HepG2 (cell line): ENCODE measurements around the gene USF2. TPM values are rescaled to one million over a fixed set of nuclear protein-coding genes. Genes with fewer than 3 reads are reported as not detected.

Experiments
- ARNT ChIP-seq: fragments of 450-650 bp; IDR thresholded peaks from 2 replicates; pipeline ENCODE4 v1.6.1; 2017
- CBFB ChIP-seq: sonication (generic); formaldehyde crosslinking; IDR thresholded peaks from 2 replicates; pipeline ENCODE4 v1.4.0; 2020; ENCODE audit warnings: missing genetic modification reagents
- CHD2 ChIP-seq: IDR thresholded peaks from 2 replicates; pipeline ENCODE4 v1.6.1; 2011; ENCODE audit warnings: low read depth, low read length, improper control_type of control experiment
- FLYWCH1 ChIP-seq: sonication (generic); formaldehyde crosslinking; IDR thresholded peaks from 2 replicates; pipeline ENCODE4 v1.8.1; 2023; ENCODE audit warnings: mild to moderate bottlenecking, missing genetic modification reagents
- GABPA ChIP-seq, 2 experiments: IDR thresholded peaks; 2 replicates each; pipeline ENCODE4 v1.6.1; 2011 to 2016; ENCODE audit warnings: low read depth in 2 of 2, low read length in 1 of 2, missing biosample characterization in 1 of 2, missing genetic modification characterization in 1 of 2
- GATA4 ChIP-seq: sonication (generic); IDR thresholded peaks from 2 replicates; pipeline ENCODE4 v1.6.1; 2016; ENCODE audit warnings: antibody characterized with exemption, low read depth, borderline replicate concordance
- HNF4G ChIP-seq, 2 experiments: sonication (generic) in 1 of 2; formaldehyde crosslinking in 1 of 2; IDR thresholded peaks; 2 replicates each; pipeline versions ENCODE4 v1.4.0 to v1.6.1; 2011 to 2020; ENCODE audit warnings: borderline replicate concordance in 2 of 2, low read depth in 2 of 2, mild to moderate bottlenecking in 2 of 2, low read length in 1 of 2, missing genetic modification reagents in 1 of 2, moderate library complexity in 1 of 2
- KDM1A ChIP-seq: IDR thresholded peaks from 2 replicates; pipeline ENCODE4 v1.6.1; 2016; ENCODE audit warnings: missing compliant biosample characterization
- KLF9 ChIP-seq: IDR thresholded peaks from 2 replicates; pipeline ENCODE4 v1.6.1; 2016; ENCODE audit warnings: low read depth
- MED1 ChIP-seq: sonication (generic); formaldehyde crosslinking; IDR thresholded peaks from 2 replicates; pipeline ENCODE4 v1.4.0; 2020; ENCODE audit warnings: missing genetic modification reagents
- MZF1 ChIP-seq: sonication (generic); formaldehyde crosslinking; IDR thresholded peaks from 2 replicates; pipeline ENCODE4 v1.8.1; 2023; ENCODE audit warnings: mild to moderate bottlenecking, missing genetic modification reagents, borderline replicate concordance
- NBN ChIP-seq: fragments of 450-650 bp; conservative IDR thresholded peaks from 2 replicates; pipeline ENCODE4 v1.6.1; 2017
- NPAS2 ChIP-seq: sonication (generic); formaldehyde crosslinking; IDR thresholded peaks from 2 replicates; pipeline ENCODE4 v1.8.0; 2022; ENCODE audit warnings: mild to moderate bottlenecking, missing genetic modification reagents, borderline replicate concordance
- SATB2 ChIP-seq: sonication (generic); formaldehyde crosslinking; IDR thresholded peaks from 2 replicates; pipeline ENCODE4 v1.5.0; 2020; ENCODE audit warnings: missing genetic modification reagents
- TMF1 ChIP-seq: sonication (generic); formaldehyde crosslinking; IDR thresholded peaks from 2 replicates; pipeline ENCODE4 v1.8.1; 2022; ENCODE audit warnings: low read depth, missing genetic modification reagents
- TRIM24 ChIP-seq: sonication (generic); formaldehyde crosslinking; IDR thresholded peaks from 2 replicates; pipeline ENCODE4 v1.8.0; 2022; ENCODE audit warnings: mild to moderate bottlenecking, missing genetic modification reagents
- U2AF1 ChIP-seq: fragments of 200-400 bp; formaldehyde crosslinking; optimal IDR thresholded peaks from 2 replicates; pipeline ENCODE3; 2017; ENCODE audit warnings: mild to moderate bottlenecking, low read depth, low read length
- YY1 ChIP-seq: IDR thresholded peaks from 2 replicates; pipeline ENCODE4 v1.6.1; 2011; ENCODE audit warnings: low read length, low read depth, moderate library complexity, mild to moderate bottlenecking; ENCODE audit not compliant: insufficient read depth, insufficient replicate concordance
- ZFP36L2 ChIP-seq: sonication (generic); formaldehyde crosslinking; IDR thresholded peaks from 2 replicates; pipeline ENCODE4 v1.4.0; 2020; ENCODE audit warnings: missing genetic modification reagents
- ZNF234 ChIP-seq: sonication (generic); formaldehyde crosslinking; conservative IDR thresholded peaks from 2 replicates; pipeline ENCODE4 v1.5.1; 2020; ENCODE audit warnings: mild to moderate bottlenecking, missing genetic modification reagents
- ZNF343 ChIP-seq: sonication (generic); formaldehyde crosslinking; IDR thresholded peaks from 2 replicates; pipeline ENCODE4 v1.4.0; 2020; ENCODE audit warnings: mild to moderate bottlenecking, missing genetic modification reagents
- ZNF547 ChIP-seq: sonication (generic); formaldehyde crosslinking; IDR thresholded peaks from 2 replicates; pipeline ENCODE4 v1.5.1; 2020; ENCODE audit warnings: mild to moderate bottlenecking, missing genetic modification reagents
- ZNF737 ChIP-seq: sonication (generic); formaldehyde crosslinking; IDR thresholded peaks from 2 replicates; pipeline ENCODE4 v1.5.0; 2020; ENCODE audit warnings: missing genetic modification reagents, mild to moderate bottlenecking, borderline replicate concordance
- ZNF768 ChIP-seq: sonication (generic); formaldehyde crosslinking; IDR thresholded peaks from 2 replicates; pipeline ENCODE4 v1.4.0; 2020; ENCODE audit warnings: missing genetic modification reagents
- ZNF780A ChIP-seq: sonication (generic); formaldehyde crosslinking; IDR thresholded peaks from 2 replicates; pipeline ENCODE4 v1.8.0; 2022; ENCODE audit warnings: mild to moderate bottlenecking, missing genetic modification reagents, moderate library complexity
- polyA plus RNA-seq, 8 experiments: library from polyadenylated mRNA; depleted of rRNA in 3 of 8; stranded (reverse) in 7 of 8; unstranded in 1 of 8; fragments of >200 nt; fragmentation: Illumina TruSeq in 4 of 8; extraction: Trizol in 4 of 8; gene quantifications; 2 replicates each; pipeline versions ENCODE4 v1.2.1 to v1.2.3, GENCODE V29; 2011 to 2016; ENCODE audit warnings: low read depth in 4 of 8, missing spikeins in 1 of 8, mixed read lengths in 1 of 8; ENCODE audit not compliant: insufficient read depth in 1 of 8
- total RNA-seq, 5 experiments: library from RNA; depleted of rRNA; stranded (reverse); fragments of >200 nt; fragmentation: Illumina TruSeq; extraction: Trizol; gene quantifications; 2 replicates each; pipeline ENCODE4 v1.2.3, GENCODE V29; 2016; ENCODE audit warnings: low read depth in 1 of 5
- TF ChIP-seq, protein P1 (sequence below): sonication (generic); formaldehyde crosslinking; IDR thresholded peaks from 2 replicates; pipeline ENCODE4 v1.8.1; 2023; ENCODE audit warnings: missing genetic modification reagents, mild to moderate bottlenecking, borderline replicate concordance
- TF ChIP-seq, protein P2 (sequence below): sonication (generic); formaldehyde crosslinking; IDR thresholded peaks from 2 replicates; pipeline ENCODE4 v1.9.0; 2022; ENCODE audit warnings: missing genetic modification reagents, mild to moderate bottlenecking, borderline replicate concordance
- TF ChIP-seq, protein P3 (sequence below): sonication (generic); formaldehyde crosslinking; IDR thresholded peaks from 2 replicates; pipeline ENCODE4 v1.4.0; 2020; ENCODE audit warnings: mild to moderate bottlenecking, missing genetic modification reagents
- TF ChIP-seq, protein P4 (sequence below): sonication (generic); formaldehyde crosslinking; IDR thresholded peaks from 2 replicates; pipeline ENCODE4 v1.5.0; 2020; ENCODE audit warnings: missing genetic modification reagents

USF2 gene
- total and polyA plus RNA-seq, 2 of the 13 experiments (the other 11 are each of a cell fraction or from before 2014, with no cell fraction given) = 54.9 to 106 TPM

DNA sequence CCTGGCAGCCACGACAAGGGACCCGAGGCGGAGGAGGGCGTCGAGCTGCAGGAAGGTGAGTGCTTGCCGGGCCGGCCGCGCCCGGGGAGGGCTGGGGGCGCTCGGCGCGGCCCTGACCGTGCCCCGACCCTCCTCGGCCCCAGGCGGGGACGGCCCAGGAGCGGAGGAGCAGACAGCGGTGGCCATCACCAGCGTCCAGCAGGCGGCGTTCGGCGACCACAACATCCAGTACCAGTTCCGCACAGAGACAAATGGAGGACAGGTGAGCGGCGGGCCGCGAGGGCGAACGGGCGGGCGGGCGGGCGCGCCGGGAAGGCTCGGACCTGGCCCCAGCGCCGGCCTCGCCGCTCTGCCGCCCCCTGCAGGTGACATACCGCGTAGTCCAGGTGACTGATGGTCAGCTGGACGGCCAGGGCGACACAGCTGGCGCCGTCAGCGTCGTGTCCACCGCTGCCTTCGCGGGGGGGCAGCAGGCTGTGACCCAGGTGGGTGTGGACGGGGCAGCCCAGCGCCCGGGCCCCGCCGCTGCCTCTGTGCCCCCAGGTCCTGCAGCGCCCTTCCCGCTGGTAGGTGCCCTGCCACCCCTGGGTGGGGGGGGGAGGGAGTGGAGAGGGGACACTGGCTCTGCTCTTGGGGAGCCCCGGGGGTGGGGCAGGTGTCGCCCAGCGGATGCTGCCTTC lies 816 bp downstream of the USF2 start (continued):
- TF ChIP-seq, protein P1, sequence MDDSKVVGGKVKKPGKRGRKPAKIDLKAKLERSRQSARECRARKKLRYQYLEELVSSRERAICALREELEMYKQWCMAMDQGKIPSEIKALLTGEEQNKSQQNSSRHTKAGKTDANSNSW = no peak
- TF ChIP-seq GATA4 = no peak
- TF ChIP-seq ZNF343 (CRISPR knock-in tag) = no peak
- no peak for TF ChIP-seq TRIM24
- peak; percentile 63 for TF ChIP-seq MED1 (CRISPR knock-in tag)
- no peak for TF ChIP-seq ZNF547
- no peak for TF ChIP-seq CHD2
- no peak for TF ChIP-seq FLYWCH1 (CRISPR knock-in tag)
- TF ChIP-seq ARNT = no peak
- TF ChIP-seq ZNF234 = no peak
- no peak for TF ChIP-seq ZNF780A
- TF ChIP-seq ZFP36L2 (CRISPR knock-in tag) = no peak
- no peak for TF ChIP-seq NPAS2
- TF ChIP-seq, protein P2, sequence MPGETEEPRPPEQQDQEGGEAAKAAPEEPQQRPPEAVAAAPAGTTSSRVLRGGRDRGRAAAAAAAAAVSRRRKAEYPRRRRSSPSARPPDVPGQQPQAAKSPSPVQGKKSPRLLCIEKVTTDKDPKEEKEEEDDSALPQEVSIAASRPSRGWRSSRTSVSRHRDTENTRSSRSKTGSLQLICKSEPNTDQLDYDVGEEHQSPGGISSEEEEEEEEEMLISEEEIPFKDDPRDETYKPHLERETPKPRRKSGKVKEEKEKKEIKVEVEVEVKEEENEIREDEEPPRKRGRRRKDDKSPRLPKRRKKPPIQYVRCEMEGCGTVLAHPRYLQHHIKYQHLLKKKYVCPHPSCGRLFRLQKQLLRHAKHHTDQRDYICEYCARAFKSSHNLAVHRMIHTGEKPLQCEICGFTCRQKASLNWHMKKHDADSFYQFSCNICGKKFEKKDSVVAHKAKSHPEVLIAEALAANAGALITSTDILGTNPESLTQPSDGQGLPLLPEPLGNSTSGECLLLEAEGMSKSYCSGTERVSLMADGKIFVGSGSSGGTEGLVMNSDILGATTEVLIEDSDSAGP (CRISPR knock-in tag) = peak; percentile 67
- no peak for TF ChIP-seq KDM1A (CRISPR knock-in tag)
- TF ChIP-seq NBN = no peak
- TF ChIP-seq CBFB (CRISPR knock-in tag) = no peak
- no peak for TF ChIP-seq SATB2 (CRISPR knock-in tag)
- TF ChIP-seq ZNF768 (CRISPR knock-in tag) = peak; percentile 87
- TF ChIP-seq KLF9 (CRISPR knock-in tag) = no peak
- no peak for TF ChIP-seq ZNF737 (CRISPR knock-in tag)
- TF ChIP-seq, protein P3, sequence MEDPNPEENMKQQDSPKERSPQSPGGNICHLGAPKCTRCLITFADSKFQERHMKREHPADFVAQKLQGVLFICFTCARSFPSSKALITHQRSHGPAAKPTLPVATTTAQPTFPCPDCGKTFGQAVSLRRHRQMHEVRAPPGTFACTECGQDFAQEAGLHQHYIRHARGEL = no peak
- TF ChIP-seq, protein P4, sequence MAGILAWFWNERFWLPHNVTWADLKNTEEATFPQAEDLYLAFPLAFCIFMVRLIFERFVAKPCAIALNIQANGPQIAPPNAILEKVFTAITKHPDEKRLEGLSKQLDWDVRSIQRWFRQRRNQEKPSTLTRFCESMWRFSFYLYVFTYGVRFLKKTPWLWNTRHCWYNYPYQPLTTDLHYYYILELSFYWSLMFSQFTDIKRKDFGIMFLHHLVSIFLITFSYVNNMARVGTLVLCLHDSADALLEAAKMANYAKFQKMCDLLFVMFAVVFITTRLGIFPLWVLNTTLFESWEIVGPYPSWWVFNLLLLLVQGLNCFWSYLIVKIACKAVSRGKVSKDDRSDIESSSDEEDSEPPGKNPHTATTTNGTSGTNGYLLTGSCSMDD (CRISPR knock-in tag) = no peak
- TF ChIP-seq YY1 = peak; percentile 82
- TF ChIP-seq TMF1 (CRISPR knock-in tag) = peak; percentile 70; the same call in 1 of the 2 replicates
- TF ChIP-seq U2AF1 = no peak
- no peak for TF ChIP-seq GABPA (IDR thresholded peaks at IDR 0.05; ENCODE audit: low read depth, low read length)
- TF ChIP-seq GABPA (CRISPR knock-in tag; IDR thresholded peaks at IDR 0.05; ENCODE audit: low read depth) = no peak
- no peak for TF ChIP-seq MZF1 (CRISPR knock-in tag)
- no peak for TF ChIP-seq HNF4G (IDR thresholded peaks at IDR 0.05; ENCODE audit: borderline replicate concordance, low read depth, low read length)
- no peak for TF ChIP-seq HNF4G (CRISPR knock-in tag; IDR thresholded peaks at IDR 0.05; ENCODE audit: borderline replicate concordance, low read depth)
